SK-N-SH treated with all-trans-retinoic acid at 6 μM for 48 hours (cell line): Measurements from ENCODE around the gene B9D1.

ENCODE experiments used
- ATAC-seq: fragments of 200-7000 bp; cut with Tn5 transposase; 3 replicates; pipeline ENCODE4 v1.9.1; 2020; ENCODE audit warnings: mild to moderate bottlenecking, moderate library complexity
- ARNTL ChIP-seq: fragments of 450-650 bp; formaldehyde crosslinking; IDR thresholded peaks from 2 replicates; pipeline ENCODE4 v1.5.0; 2020; ENCODE audit warnings: low read depth, mild to moderate bottlenecking, moderate library complexity, borderline replicate concordance
- BACH2 ChIP-seq: fragments of 250-450 bp; sonication (Bioruptor Pico); IDR thresholded peaks from 2 replicates; pipeline ENCODE4 v1.9.0; 2021; ENCODE audit warnings: mild to moderate bottlenecking, borderline replicate concordance
- GLIS3 ChIP-seq: fragments of 250-450 bp; sonication (Bioruptor Pico); IDR thresholded peaks from 2 replicates; pipeline ENCODE4 v1.5.0; 2020; ENCODE audit warnings: mild to moderate bottlenecking, moderate library complexity
- ISL1 ChIP-seq: fragments of 250-450 bp; sonication (Bioruptor Pico); IDR thresholded peaks from 2 replicates; pipeline ENCODE4 v2.1.2; 2022; ENCODE audit warnings: mild to moderate bottlenecking, moderate library complexity
- OSR1 ChIP-seq: fragments of 250-450 bp; sonication (Bioruptor Pico); IDR thresholded peaks from 2 replicates; pipeline ENCODE4 v1.8.0; 2022; ENCODE audit warnings: moderate library complexity, mild to moderate bottlenecking, inconsistent platforms
- PPARA ChIP-seq: fragments of 250-450 bp; sonication (Bioruptor Pico); IDR thresholded peaks from 2 replicates; pipeline ENCODE4 v1.5.0; 2020; ENCODE audit warnings: mild to moderate bottlenecking, borderline replicate concordance
- SNAI2 ChIP-seq: fragments of 250-450 bp; sonication (Bioruptor Pico); IDR thresholded peaks from 2 replicates; pipeline ENCODE4 v1.5.0; 2020; ENCODE audit warnings: mild to moderate bottlenecking, moderate library complexity
- TCF4 ChIP-seq: fragments of 250-450 bp; sonication (Bioruptor Pico); IDR thresholded peaks from 2 replicates; pipeline ENCODE4 v1.8.0; 2021; ENCODE audit warnings: mild to moderate bottlenecking, moderate library complexity, borderline replicate concordance
- TOX ChIP-seq: fragments of 250-450 bp; sonication (Bioruptor Pico); IDR thresholded peaks from 2 replicates; pipeline ENCODE4 v1.8.0; 2021; ENCODE audit warnings: mild to moderate bottlenecking, moderate library complexity, borderline replicate concordance
- ZC3H10 ChIP-seq: fragments of 250-450 bp; sonication (Bioruptor Pico); IDR thresholded peaks from 2 replicates; pipeline ENCODE4 v1.5.1; 2021; ENCODE audit warnings: mild to moderate bottlenecking, moderate library complexity
- ZFP3 ChIP-seq: fragments of 250-450 bp; sonication (Bioruptor Pico); IDR thresholded peaks from 2 replicates; pipeline ENCODE4 v1.5.0; 2020; ENCODE audit warnings: mild to moderate bottlenecking, moderate library complexity
- ZFP30 ChIP-seq: fragments of 450-650 bp; formaldehyde crosslinking; IDR thresholded peaks from 2 replicates; pipeline ENCODE4 v1.5.0; 2022; ENCODE audit warnings: mild to moderate bottlenecking, moderate library complexity
- ZNF565 ChIP-seq: fragments of 450-650 bp; formaldehyde crosslinking; conservative IDR thresholded peaks from 2 replicates; pipeline ENCODE4 v1.5.0; 2020; ENCODE audit warnings: low read depth, mild to moderate bottlenecking, moderate library complexity
- ZNF70 ChIP-seq: fragments of 450-650 bp; formaldehyde crosslinking; IDR thresholded peaks from 2 replicates; pipeline ENCODE4 v1.5.0; 2020; ENCODE audit warnings: mild to moderate bottlenecking, moderate library complexity
- ZNF8 ChIP-seq: fragments of 450-650 bp; formaldehyde crosslinking; IDR thresholded peaks from 2 replicates; pipeline ENCODE4 v1.5.0; 2020; ENCODE audit warnings: mild to moderate bottlenecking, moderate library complexity
- TF ChIP-seq, protein P1 (sequence below): fragments of 250-450 bp; sonication (Bioruptor Pico); IDR thresholded peaks from 2 replicates; pipeline ENCODE4 v1.5.1; 2021; ENCODE audit warnings: mild to moderate bottlenecking, moderate library complexity
- TF ChIP-seq, protein P2 (sequence below): fragments of 250-450 bp; sonication (Bioruptor Pico); IDR thresholded peaks from 2 replicates; pipeline ENCODE4 v1.5.1; 2020; ENCODE audit warnings: low read depth, mild to moderate bottlenecking, moderate library complexity
- TF ChIP-seq, protein P3 (sequence below): fragments of 250-450 bp; sonication (Bioruptor Pico); IDR thresholded peaks from 2 replicates; pipeline ENCODE4 v1.8.0; 2021; ENCODE audit warnings: low read depth, mild to moderate bottlenecking, moderate library complexity, borderline replicate concordance

Gene B9D1

GRCh38 chr17:19370493-19370960 is 8.0 kb upstream of the B9D1 start:
- TF ChIP-seq, protein P1, sequence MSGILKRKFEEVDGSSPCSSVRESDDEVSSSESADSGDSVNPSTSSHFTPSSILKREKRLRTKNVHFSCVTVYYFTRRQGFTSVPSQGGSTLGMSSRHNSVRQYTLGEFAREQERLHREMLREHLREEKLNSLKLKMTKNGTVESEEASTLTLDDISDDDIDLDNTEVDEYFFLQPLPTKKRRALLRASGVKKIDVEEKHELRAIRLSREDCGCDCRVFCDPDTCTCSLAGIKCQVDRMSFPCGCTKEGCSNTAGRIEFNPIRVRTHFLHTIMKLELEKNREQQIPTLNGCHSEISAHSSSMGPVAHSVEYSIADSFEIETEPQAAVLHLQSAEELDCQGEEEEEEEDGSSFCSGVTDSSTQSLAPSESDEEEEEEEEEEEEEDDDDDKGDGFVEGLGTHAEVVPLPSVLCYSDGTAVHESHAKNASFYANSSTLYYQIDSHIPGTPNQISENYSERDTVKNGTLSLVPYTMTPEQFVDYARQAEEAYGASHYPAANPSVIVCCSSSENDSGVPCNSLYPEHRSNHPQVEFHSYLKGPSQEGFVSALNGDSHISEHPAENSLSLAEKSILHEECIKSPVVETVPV (CRISPR knock-in tag), result no peak
- no peak for TF ChIP-seq ZNF8
- no peak for TF ChIP-seq TOX
- TF ChIP-seq, all 23 proteins: peak for 0
- ATAC-seq, result no peak

DNA sequence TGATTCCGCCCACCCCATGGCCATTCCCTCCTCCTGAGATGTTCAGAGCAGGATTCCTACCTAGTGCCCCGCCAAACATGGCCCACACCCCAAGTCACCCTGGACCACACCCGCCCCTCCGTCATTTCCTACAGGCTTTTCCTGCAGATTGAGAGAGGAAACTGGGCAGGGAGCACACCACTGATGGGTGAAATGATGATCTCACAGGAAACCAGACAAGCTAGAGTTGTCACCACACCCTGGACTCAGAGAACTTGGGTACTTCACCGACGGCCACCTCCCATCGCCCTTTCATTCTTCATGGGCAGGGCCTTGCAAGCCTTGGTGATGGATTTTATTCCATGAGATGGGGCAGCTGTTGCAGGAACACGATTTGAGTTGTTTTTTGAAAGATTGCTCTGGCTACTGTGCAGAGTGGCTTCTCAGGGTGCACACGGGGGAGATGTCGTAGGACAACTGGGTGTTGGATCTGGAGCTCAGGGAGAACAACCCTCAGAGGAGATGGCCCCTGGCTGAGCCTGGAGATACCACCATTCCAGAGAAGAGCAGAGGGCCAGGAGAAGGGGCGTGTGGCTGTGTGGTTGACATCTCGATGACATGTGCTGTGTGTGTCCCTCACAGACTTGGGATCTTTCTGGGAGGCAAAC is 7.4 kb upstream of the B9D1 start:
- no peak for TF ChIP-seq ZNF70 (CRISPR knock-in tag)
- ATAC-seq, result no peak

DNA sequence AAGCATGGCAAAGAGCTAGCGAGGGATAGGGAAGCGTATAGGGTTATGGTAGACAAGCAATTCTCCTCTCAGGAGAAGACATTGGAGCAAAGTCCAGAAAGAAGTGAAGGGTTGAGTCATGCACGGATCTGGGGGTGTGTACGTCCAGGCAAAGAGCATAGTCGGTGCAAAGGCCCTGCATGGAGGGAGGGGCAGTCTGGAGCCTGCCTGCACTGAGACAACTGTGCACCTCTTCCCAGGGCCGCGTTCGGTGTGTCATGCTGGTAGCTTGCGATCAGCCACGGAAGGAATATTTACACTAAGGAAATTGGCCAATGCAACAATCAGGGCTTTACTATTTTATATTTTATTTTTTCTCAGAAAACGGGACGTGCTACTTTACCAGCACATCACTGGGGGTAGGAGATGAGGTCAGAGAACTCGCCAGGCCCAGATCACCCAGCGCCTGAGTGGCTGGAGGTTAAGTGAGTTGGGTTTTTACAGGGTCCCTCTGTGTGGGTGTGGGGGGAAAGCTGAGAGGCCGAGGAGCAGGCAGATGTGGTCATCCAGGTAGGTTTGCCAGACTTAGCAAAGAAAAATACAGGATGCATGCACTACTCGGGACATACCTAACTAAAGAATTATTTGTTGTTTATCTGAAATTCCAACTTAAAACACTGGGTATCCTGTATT is 6.7 kb upstream of the B9D1 start:
- ATAC-seq, result no peak
- TF ChIP-seq GLIS3, result no peak
- no peak for TF ChIP-seq ARNTL (CRISPR knock-in tag)
- TF ChIP-seq BACH2 (CRISPR knock-in tag), result no peak

GRCh38 chr17:19368229-19368628 is 5.7 kb upstream of the B9D1 start:
- TF ChIP-seq PPARA, result no peak
- no peak for ATAC-seq

DNA sequence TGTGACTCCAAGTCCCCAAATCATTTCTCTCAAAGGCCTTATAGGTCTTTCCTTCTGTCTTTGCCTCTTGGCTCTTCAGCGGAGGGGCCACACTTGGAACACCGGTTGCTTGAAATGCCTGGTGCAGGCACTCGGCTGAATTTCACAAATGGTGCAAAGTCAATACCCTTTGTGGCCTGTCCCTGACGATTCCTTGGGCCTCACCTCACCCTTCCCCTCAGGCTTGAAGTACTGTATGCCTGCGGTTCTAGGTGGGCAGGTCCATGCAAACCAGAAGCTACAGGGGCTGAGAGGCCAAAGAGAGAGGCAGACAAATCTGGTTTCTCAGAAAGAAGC is 4.1 kb upstream of the B9D1 start:
- no peak for TF ChIP-seq ZNF70 (CRISPR knock-in tag)
- TF ChIP-seq, protein P2, sequence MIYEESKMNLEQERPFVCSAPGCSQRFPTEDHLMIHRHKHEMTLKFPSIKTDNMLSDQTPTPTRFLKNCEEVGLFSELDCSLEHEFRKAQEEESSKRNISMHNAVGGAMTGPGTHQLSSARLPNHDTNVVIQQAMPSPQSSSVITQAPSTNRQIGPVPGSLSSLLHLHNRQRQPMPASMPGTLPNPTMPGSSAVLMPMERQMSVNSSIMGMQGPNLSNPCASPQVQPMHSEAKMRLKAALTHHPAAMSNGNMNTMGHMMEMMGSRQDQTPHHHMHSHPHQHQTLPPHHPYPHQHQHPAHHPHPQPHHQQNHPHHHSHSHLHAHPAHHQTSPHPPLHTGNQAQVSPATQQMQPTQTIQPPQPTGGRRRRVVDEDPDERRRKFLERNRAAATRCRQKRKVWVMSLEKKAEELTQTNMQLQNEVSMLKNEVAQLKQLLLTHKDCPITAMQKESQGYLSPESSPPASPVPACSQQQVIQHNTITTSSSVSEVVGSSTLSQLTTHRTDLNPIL (CRISPR knock-in tag), result no peak
- TF ChIP-seq SNAI2, result no peak
- TF ChIP-seq OSR1, result no peak
- TF ChIP-seq, protein P3, sequence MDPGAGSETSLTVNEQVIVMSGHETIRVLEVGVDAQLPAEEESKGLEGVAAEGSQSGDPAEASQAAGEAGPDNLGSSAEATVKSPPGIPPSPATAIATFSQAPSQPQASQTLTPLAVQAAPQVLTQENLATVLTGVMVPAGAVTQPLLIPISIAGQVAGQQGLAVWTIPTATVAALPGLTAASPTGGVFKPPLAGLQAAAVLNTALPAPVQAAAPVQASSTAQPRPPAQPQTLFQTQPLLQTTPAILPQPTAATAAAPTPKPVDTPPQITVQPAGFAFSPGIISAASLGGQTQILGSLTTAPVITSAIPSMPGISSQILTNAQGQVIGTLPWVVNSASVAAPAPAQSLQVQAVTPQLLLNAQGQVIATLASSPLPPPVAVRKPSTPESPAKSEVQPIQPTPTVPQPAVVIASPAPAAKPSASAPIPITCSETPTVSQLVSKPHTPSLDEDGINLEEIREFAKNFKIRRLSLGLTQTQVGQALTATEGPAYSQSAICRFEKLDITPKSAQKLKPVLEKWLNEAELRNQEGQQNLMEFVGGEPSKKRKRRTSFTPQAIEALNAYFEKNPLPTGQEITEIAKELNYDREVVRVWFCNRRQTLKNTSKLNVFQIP (CRISPR knock-in tag), result no peak
- TF ChIP-seq ZFP3, result no peak
- no peak for TF ChIP-seq ZNF8
- TF ChIP-seq ZC3H10 (CRISPR knock-in tag), result no peak
- no peak for TF ChIP-seq GLIS3
- no peak for TF ChIP-seq ISL1 (CRISPR knock-in tag)
- TF ChIP-seq ZFP30 (CRISPR knock-in tag), result no peak
- TF ChIP-seq PPARA, result no peak

GRCh38 chr17:19365833-19366636 is 3.5 kb upstream of the B9D1 start:
- no peak for TF ChIP-seq BACH2 (CRISPR knock-in tag)
- no peak for TF ChIP-seq ZNF565 (CRISPR knock-in tag)
- TF ChIP-seq OSR1, result no peak
- peak; percentile 96 for TF ChIP-seq ZFP3
- no peak for TF ChIP-seq TCF4 (CRISPR knock-in tag)
- no peak for ATAC-seq

More for the DNA sequence above, 4.1 kb upstream of the B9D1 start:
- ATAC-seq, result no peak

DNA sequence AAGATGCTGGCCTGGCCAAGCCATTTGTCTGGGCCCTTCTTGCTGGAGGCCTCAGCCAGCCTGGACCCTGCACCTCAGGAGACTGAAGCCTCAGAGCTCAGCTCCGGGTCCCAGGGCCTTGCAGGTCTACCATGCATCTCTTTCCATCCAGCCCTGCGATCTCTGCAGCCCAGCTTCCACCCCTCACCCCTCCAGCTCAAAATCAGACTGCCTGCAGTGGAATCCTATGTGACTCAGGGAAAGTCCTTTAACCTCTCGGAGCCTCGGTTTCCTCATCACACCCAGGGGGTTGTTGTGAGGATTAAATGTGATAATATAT is 2.9 kb upstream of the B9D1 start:
- ATAC-seq, result no peak
- TF ChIP-seq, protein P1 (CRISPR knock-in tag), result no peak
- no peak for TF ChIP-seq BACH2 (CRISPR knock-in tag)
- no peak for TF ChIP-seq ZFP30 (CRISPR knock-in tag)
- TF ChIP-seq ARNTL (CRISPR knock-in tag), result no peak
